BE2C (cell line): ENCODE results near the gene STX1B.

Experiments used
- DNase-seq: peaks from one replicate; pipeline ENCODE4 v3.0.0-alpha.2; 2020
- H3K27me3 ChIP-seq: fragments of 250-450 bp; sonication (Bioruptor Pico); 2 replicates; pipeline ENCODE4 v1.5.1; 2020; ENCODE audit warnings: mild to moderate bottlenecking
- H3K36me3 ChIP-seq: fragments of 250-450 bp; sonication (Bioruptor Pico); 2 replicates; pipeline ENCODE4 v1.5.1; 2020; ENCODE audit warnings: mild to moderate bottlenecking
- H3K4me1 ChIP-seq: fragments of 250-450 bp; sonication (Bioruptor Pico); 2 replicates; pipeline ENCODE4 v1.5.1; 2020
- H3K4me3 ChIP-seq: 2 replicates; pipeline ENCODE4 v1.5.1; 2011; ENCODE audit warnings: low read depth, low read length
- H3K9me3 ChIP-seq: fragments of 250-450 bp; sonication (Bioruptor Pico); 2 replicates; pipeline ENCODE4 v1.5.1; 2020
- TF ChIP-seq, protein P1 (sequence below): IDR thresholded peaks from 2 replicates; pipeline ENCODE4 v1.5.1; 2012; ENCODE audit warnings: mild to moderate bottlenecking, low read depth, low read length

The STX1B gene

DNA sequence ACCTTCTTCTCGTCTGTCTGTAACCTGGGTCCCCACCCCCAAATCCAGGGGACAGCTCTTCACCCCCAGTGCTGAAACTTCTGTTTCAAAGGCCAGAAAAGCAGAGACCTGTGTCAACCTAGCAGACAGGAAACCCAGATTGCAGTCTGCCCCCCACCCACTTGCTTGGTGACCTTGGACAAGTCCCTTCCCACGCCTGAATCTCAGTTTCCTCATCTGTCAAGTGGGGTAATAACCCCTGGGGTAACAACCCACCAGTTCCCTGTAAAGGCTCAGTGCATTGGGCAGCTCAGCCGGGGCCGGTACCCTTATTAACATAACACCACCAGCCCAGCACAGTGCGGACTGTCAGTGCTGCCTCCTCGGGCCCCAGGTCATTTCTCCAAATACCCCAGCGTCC, 1.3 kb downstream of the STX1B start:
- H3K4me3 ChIP-seq, result no peak overlapping the region
- H3K36me3 ChIP-seq, result no peaks in the 10 kb centered on the region
- H3K4me1 ChIP-seq, result no peaks in the 10 kb centered on the region
- H3K27me3 ChIP-seq, result peaks cover 12% of the 10 kb centered on the region
- TF ChIP-seq, protein P1, sequence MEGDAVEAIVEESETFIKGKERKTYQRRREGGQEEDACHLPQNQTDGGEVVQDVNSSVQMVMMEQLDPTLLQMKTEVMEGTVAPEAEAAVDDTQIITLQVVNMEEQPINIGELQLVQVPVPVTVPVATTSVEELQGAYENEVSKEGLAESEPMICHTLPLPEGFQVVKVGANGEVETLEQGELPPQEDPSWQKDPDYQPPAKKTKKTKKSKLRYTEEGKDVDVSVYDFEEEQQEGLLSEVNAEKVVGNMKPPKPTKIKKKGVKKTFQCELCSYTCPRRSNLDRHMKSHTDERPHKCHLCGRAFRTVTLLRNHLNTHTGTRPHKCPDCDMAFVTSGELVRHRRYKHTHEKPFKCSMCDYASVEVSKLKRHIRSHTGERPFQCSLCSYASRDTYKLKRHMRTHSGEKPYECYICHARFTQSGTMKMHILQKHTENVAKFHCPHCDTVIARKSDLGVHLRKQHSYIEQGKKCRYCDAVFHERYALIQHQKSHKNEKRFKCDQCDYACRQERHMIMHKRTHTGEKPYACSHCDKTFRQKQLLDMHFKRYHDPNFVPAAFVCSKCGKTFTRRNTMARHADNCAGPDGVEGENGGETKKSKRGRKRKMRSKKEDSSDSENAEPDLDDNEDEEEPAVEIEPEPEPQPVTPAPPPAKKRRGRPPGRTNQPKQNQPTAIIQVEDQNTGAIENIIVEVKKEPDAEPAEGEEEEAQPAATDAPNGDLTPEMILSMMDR, result no peak
- no peaks in the 10 kb centered on the region for H3K9me3 ChIP-seq
- DNase-seq, result no peak

DNA sequence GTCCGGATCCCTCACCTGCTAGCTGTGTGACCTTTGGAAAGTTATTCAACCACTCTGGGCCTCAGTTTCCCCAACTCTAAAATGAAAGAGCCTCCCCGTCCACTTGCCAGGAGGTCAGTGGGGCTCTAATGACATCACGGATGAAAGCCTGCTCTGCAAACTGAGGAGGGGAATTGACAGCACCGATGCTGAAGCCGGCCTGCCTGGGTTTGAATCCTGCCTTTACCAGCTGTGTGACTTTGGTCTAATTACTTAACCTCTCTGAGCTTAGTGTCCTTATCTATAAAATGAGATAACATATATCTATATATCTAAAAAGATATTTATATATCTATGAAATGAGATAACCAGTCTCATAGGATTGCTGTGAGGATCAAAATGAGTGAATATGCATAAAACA, 1.9 kb downstream of the STX1B start:
- Histone ChIP-seq H3K36me3 (no peaks in the 10 kb centered on the region), H3K9me3 (no peaks in the 10 kb centered on the region), H3K4me1 (no peaks in the 10 kb centered on the region), H3K4me3 (no peak overlapping the region), H3K27me3 (peaks cover 12% of the 10 kb centered on the region)
- TF ChIP-seq, protein P1, result no peak
- no peak for DNase-seq

DNA sequence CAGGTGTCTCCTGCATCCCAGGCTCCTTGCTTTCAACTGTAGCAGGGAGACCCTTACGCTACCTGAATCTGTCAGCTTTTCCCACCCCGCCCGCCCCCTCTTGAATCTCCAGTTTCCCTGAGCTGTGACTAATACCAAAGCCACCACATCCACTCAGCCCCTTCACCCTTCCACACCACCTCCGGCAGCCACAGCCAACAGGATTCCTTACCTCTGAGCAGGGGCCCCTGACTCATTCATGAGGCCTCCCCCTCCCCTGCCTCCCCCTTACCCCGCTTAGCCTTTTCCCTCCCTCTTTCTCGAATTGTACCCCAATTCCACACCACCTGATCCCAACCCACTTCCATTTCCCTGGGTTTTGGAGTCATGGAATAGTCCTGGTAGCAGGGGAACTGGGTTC, 2.3 kb downstream of the STX1B start:
- no peaks in the 10 kb centered on the region for H3K36me3 ChIP-seq
- peaks cover 12% of the 10 kb centered on the region for H3K27me3 ChIP-seq
- no peak for DNase-seq
- no peaks in the 10 kb centered on the region for H3K9me3 ChIP-seq
- TF ChIP-seq, protein P1, result no peak
- no peak overlapping the region for H3K4me3 ChIP-seq
- no peaks in the 10 kb centered on the region for H3K4me1 ChIP-seq

DNA sequence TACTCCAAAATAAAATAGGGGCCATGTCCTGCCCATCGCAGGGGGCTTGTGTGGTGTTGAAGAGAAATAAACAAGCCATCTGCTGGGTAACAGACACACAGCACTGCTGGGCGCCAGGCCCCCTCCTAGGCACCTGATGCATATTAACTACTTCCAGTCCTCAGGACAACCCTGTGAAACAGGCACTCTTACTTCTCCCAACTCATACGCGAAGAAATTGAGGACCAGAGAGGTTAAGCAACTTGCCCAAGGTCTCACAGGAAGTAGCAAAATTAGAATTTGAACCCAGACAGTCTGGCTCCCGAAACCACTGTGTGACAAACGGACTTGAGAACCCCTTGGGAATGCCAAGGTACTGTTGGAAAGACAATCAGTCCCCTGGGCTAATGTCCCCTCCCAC, 2.8 kb downstream of the STX1B start:
- no peaks in the 10 kb centered on the region for H3K9me3 ChIP-seq
- no peaks in the 10 kb centered on the region for H3K36me3 ChIP-seq
- TF ChIP-seq, protein P1, result no peak

DNA sequence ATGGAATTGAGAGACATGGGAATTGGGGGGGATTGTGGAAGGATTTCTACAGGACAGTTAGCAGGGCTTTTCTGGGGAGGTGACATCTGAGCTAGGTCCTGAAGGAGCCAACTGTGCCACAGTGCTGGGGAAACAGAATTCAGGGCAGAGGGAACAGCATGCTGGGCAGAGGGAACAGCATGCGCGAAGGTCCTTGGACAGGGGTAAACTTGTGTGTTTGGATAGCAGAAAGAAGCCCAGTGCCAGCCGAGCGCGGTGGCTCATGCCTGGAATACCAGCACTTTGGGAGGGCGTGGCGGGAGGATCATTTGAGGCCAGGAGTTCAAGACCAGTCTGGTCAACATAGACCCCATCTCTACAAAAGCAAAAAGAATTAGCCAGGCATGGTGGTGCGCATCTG, 3.8 kb downstream of the STX1B start:
- no peak for DNase-seq
- peaks cover 8% of the 10 kb centered on the region for H3K27me3 ChIP-seq
- TF ChIP-seq, protein P1, result no peak
- no peak overlapping the region for H3K4me3 ChIP-seq
- H3K9me3 ChIP-seq, result no peaks in the 10 kb centered on the region
- no peaks in the 10 kb centered on the region for H3K36me3 ChIP-seq
- H3K4me1 ChIP-seq, result no peaks in the 10 kb centered on the region

More for the DNA sequence above, 2.8 kb downstream of the STX1B start:
- Histone ChIP-seq H3K4me1 (no peaks in the 10 kb centered on the region), H3K27me3 (peaks cover 12% of the 10 kb centered on the region), H3K4me3 (no peak overlapping the region)
- no peak for DNase-seq

DNA sequence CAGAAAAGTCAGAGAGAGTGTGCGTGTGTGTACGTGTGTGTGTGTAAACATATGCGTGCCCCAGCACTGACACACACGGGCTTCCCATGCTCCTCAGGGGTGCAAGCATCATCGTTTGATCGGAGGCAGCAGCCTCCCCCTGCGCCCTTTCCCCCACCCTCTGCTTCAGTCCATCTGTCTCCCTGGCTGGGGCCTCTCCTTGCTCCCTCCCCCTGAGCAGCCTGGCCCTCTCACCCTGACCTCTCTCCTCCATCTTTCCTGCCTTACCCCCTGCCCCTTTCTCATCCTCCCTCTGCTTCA, 4.4 kb downstream of the STX1B start:
- TF ChIP-seq, protein P1, result no peak
- H3K36me3 ChIP-seq, result no peaks in the 10 kb centered on the region
- no peak overlapping the region for H3K4me3 ChIP-seq
- no peaks in the 10 kb centered on the region for H3K4me1 ChIP-seq
- H3K27me3 ChIP-seq, result peaks cover 3% of the 10 kb centered on the region
- H3K9me3 ChIP-seq, result no peaks in the 10 kb centered on the region
- DNase-seq, result no peak
